HG02798 (cell line): ENCODE data around the gene STRA6.

Experiments
- ATAC-seq: cut with Tn5 transposase; IDR thresholded peaks from one replicate; pipeline ENCODE4 v1.9.1; 2021; ENCODE audit warnings: mild to moderate bottlenecking; ENCODE audit not compliant: unreplicated experiment, poor library complexity

Gene STRA6

GRCh38 chr15:74227968-74228722, 25.6 kb upstream of the STRA6 start:
- ATAC-seq: no peak

DNA sequence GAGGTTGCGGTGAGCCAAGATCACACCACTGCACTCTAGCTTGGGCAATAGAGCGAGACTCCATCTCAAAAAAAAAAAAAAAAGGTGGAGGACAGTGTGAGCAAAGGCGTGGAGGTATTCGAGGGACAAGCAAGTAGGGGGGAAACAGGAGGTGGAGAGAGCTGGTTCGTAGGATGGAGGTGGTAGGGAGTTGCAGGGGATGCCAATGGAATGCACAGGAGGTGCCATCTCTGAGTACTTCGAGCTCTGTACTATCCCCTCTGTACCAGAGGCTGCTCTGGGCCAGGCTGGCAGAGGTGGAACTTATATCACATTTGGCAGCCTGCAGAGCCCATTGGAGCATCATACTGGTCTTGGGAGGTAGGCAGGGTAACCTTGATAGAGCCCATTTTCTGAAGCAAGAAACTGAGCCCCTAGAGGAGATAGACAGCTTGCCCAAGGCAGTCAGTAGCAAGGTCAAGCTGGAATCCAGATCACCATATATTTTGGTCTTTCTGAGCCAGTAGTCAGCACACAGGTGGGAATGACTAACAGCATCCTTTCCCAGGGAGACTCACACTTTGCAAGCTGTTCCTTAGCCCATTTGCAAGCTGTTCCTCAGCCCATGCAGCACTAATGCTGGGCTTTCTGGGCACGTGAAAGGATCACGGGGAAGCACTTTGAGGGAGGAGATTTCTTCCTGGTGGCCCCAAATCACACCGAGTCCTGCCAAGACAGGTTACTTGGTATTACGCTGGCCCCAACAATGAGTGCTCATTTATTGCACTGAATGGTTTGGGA, 24.4 kb upstream of the STRA6 start:
- no peak for ATAC-seq

- no peak for ATAC-seq
Measured at GRCh38 chr15:74225928-74226327, 23.3 kb upstream of the STRA6 start.

- ATAC-seq: no peak
Measured at GRCh38 chr15:74222240-74223119, 19.9 kb upstream of the STRA6 start.

- no peak for ATAC-seq
Measured at GRCh38 chr15:74221399-74222239, 19.0 kb upstream of the STRA6 start.

DNA sequence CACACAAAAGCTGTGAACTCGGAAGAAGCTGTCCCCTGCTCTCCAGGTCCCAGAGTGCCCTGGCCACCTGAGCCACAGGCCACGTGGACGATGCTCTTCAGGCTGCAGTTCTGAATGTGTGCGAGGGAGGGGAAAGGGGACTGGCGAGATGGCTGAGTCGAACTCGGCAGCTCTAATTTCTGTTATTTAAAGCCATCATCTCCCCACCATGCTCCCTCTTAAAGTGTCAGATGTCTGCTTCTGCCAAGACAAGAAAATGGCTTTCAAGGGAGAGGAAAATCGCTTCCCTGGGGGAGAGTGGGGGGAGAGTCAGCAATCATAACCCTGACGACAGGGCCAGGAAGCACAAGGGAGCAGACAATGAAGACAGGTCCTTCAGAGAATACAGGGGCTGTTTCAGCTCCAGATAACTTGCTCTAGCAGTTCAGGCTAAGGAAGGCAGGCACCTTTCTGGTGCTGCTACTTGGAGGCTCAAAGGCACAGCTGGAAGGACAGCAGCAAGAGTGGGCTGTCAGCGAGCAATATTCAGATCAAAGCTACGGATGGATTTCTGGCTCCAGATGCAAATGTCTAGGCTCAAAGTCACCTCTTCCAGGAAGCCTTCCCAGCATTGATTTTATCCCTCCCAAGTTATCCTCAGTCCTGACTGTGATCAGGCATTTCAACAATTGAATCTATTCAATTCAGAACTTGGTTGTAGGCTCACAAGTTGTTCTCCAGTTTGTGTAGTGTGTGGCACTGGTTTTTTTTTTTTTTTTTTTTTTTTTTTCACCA, 18.1 kb upstream of the STRA6 start:
- no peak for ATAC-seq

- ATAC-seq: no peak
Measured at GRCh38 chr15:74217907-74218885, 15.6 kb upstream of the STRA6 start.

GRCh38 chr15:74216949-74217348, 14.4 kb upstream of the STRA6 start:
- no peak for ATAC-seq

DNA sequence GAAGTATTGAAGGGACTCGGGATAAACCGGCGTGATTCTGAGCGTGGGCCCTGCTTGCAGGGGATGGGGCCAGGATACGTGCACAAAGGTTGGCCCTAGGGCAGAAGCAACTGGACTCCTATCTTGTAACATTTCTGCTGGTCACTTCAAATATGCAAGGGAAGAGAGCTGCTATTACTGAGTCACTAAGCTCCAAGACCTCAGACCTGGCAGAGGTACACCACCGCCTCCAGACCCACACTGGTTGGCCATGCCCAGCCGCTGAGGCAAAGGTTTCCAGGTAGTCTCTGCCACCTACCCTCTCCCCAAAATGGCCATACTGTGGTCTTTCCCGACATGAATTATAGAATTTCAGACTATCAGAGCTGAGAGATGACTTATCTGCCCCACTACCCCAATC, 13.4 kb upstream of the STRA6 start:
- no peak for ATAC-seq

- ATAC-seq: no peak
Measured at GRCh38 chr15:74214324-74215021, 11.9 kb upstream of the STRA6 start.

DNA sequence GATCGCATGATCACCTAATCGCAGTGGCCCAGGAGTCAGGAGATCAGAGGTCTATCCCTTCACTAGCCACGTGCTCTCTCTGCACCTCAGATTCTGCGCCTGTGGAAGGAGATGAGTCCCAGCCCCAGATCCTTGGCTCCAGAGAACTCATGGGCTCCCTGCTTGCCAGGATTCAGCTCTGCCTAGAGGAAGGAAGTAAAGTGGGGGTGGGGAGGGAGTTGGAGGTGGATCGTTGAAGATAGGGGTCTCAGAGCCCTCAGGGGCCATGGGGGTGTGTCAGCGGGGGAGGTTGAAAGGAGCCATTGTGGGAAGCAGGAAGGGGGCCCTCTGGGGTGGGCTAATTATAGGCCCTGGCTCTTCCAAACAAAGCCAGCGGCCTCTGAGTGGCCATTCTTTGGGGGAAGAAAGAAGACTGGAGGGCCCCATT, 11.3 kb upstream of the STRA6 start:
- ATAC-seq: no peak

- no peak for ATAC-seq
Measured at GRCh38 chr15:74212494-74212893, 9.9 kb upstream of the STRA6 start.

- no peak for ATAC-seq
Measured at GRCh38 chr15:74211656-74212055, 9.1 kb upstream of the STRA6 start.

- no peak for ATAC-seq
Measured at GRCh38 chr15:74210729-74211128, 8.1 kb upstream of the STRA6 start.

DNA sequence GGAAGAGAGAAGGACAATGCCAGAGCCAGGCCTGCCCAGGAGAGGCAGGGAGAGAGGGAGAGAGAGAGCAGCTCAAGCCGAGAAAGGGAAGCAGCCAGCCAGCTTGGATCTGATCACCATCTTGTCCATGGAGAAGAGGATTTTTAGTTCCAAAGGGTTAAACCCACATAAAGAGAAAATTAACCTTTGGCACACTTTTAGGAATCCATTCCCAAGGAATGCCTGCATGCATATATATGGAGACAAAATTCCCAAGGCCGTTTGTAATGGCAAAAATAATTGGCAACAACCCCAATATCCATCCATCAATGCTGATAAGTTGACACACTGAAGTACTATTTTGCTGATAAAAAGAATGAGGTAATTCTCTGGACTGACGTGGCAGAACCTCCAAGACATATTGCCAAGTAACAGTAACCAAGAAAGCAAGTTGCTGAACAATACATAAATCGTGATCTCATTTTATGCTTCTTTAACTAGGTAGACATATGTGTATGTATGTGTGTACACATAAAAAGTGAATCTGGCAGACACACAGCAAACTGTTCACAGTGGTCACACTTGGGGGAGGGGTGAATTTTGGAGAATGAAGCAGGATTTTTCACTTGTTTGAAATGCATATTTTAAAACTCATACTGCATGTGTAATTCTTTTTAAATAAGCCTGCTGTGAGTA, 7.5 kb upstream of the STRA6 start:
- no peak for ATAC-seq

- no peak for ATAC-seq
Measured at GRCh38 chr15:74209560-74209958, 7.0 kb upstream of the STRA6 start.
